Activated CD8-positive, alpha-beta memory T cell treated with anti-CD3 and anti-CD28 coated beads for 36 hours (primary cell): ENCODE results near the gene RNF222. TPM values are rescaled to one million over a fixed set of nuclear protein-coding genes. Genes with fewer than 3 reads are reported as not detected.

Source experiments
- CTCF ChIA-PET: fragments of 350-600 bp; sonication (Branson Sonifier 250); formaldehyde crosslinking; loops from one replicate; lab custom pipeline; 2021; ENCODE audit warnings: antibody characterized with exemption; lab: Charles Lee
- POLR2A ChIA-PET: fragments of 350-600 bp; sonication (Branson Sonifier 250); formaldehyde crosslinking; loops from one replicate; lab custom pipeline; 2021; ENCODE audit warnings: antibody characterized with exemption; lab: Charles Lee
- total RNA-seq, 2 experiments: library from RNA; stranded (reverse); gene quantifications; one replicate each; pipeline ENCODE4 v1.2.3, GENCODE V29; 2021

Gene RNF222, protein sequence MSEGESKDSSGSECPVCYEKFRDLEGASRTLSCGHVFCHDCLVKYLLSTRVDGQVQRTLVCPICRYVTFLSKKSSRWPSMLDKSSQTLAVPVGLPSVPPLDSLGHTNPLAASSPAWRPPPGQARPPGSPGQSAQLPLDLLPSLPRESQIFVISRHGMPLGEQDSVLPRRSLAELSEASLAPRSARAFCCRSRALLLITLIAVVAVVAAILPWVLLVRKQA
- total RNA-seq: not detected

DNA sequence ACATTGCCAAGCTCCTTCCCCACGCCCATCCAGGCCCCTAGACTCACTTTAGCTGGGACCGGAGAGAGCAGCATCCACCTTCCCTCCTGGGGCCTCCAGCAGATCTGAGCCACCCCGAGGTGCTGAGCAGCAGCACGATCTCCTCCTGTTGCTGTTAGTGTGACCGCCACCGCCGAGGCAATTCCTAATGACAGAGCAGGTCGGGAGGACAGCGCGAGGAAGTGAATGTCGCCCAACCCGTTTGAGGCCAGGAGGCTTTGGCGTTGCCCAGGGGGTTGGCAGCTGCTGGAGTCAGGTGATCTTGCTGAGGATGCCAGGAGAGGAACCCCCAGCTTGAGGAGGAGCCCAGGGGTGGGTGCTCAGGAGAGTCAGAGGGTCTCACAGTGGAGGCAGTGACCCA lies at the start of gene RNF222:
Gene RNF222 (minus strand): TSS at position 192 of the 400 bp plus-strand sequence. CDS start 4,366 bp downstream, outside the sequence.
- CTCF ChIA-PET: interaction anchor here (1.0 to 1.3 kb wide), 2 partner anchors 10 to 388 kb away, joined by 3 read pairs; no protein-coding TSS in a partner anchor
- POLR2A ChIA-PET: no interaction called here

DNA sequence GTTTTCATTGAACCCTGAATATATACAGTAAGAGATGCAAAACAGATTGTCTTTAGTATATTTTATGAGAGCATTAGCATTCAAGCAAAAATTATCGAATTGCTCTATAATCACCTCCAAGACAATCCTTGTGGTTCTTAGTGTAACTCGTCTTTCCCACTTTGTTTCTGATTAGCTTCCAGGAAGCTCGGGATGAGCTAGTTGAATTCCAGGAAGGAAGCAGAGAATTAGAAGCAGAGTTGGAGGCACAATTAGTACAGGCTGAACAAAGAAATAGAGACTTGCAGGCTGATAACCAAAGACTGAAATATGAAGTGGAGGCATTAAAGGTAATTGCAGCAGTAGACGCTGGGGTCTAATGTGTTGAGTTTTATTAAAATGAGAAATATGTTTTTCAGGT lies 47.9 kb upstream of the RNF222 start:
- POLR2A ChIA-PET: no interaction called here
- CTCF ChIA-PET: no interaction called here

DNA sequence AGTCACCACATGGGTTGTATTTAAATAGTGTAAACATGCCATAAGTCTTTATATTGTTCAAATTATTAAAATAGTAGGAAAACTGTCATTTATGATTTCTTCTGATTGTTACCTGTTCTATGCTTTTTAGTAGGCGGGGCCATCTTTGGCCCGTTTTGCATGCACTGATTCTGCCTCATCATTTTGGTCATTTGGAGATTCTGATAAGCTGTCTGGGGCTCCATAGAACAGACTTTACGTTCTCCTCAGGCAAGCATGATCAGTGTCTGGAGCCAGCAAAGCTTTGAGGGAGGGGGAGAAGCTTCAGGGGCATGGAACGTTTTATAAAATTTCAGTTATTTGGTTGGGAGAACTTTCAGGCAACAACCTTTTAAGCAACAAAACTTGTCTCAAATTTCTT lies 46.9 kb upstream of the RNF222 start:
- POLR2A ChIA-PET: no interaction called here
- CTCF ChIA-PET: no interaction called here

DNA sequence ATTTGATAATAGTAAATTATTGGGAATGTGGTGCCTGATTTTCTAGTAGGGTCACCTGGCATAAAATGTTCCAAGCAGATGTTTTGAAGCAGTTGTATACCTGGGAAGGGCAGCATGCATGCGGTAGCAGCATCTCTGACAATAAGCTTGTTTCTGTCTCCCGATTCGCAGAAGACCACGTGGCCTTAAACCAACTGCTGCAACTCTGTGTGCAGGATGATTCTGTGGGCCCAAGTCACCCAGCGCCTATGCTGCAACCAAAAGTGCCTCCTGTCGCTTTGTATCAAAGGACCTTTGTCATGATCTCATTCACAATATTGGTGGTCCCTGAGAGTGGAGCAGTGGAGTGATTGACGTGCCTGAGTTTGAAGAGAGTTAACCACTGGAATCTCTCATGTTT lies 46.1 kb upstream of the RNF222 start:
- ChIA-PET POLR2A (no interaction called here), CTCF (no interaction called here)

DNA sequence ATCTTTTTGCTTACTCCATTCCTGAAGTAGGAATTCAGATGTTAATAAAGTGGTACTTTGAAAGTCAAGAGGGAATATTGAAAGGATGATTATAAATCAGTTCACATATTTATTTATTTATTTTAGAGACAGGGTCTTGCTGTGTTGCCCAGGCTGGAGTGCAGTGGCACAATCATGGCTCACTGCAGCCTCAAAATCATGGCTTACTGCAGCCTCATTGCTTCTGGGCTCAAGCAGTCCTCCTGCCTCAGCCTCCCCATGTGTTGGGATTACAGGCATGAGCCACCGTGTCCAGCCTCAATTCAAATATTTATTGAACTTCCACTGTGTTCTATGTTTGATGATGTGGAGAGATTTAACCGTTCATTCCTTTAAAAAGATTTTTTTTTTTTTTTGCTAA lies 44.7 kb upstream of the RNF222 start:
- POLR2A ChIA-PET: interaction anchor here (0.6 kb wide), 1 partner anchor 10 kb away, joined by 8 read pairs; no protein-coding TSS in a partner anchor
- CTCF ChIA-PET: no interaction called here

DNA sequence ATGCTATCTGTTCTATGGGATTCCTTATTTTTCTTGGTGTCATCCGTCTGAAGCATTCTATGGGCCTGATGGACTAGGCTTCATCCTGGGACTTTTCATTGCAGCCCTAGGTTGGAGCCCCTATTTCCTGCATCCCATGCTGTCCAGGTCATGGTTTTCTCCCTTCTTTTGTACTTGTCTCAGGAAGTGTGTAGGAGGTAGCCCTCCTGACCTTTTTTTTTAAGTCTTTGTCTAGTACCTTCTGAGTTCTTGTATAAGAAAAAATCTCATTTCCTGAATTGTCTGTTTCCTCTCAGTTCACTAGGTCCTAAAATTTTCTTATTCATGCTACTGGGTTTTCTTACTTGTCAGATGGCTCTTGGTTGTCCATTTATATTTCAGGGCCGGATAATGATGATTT lies 44.1 kb upstream of the RNF222 start:
- POLR2A ChIA-PET: interaction anchor here (0.6 kb wide), 1 partner anchor 11 kb away, joined by 8 read pairs; no protein-coding TSS in a partner anchor
- CTCF ChIA-PET: interaction anchor here (0.6 kb wide), 1 partner anchor 298 kb away, joined by 7 read pairs; no protein-coding TSS in a partner anchor

DNA sequence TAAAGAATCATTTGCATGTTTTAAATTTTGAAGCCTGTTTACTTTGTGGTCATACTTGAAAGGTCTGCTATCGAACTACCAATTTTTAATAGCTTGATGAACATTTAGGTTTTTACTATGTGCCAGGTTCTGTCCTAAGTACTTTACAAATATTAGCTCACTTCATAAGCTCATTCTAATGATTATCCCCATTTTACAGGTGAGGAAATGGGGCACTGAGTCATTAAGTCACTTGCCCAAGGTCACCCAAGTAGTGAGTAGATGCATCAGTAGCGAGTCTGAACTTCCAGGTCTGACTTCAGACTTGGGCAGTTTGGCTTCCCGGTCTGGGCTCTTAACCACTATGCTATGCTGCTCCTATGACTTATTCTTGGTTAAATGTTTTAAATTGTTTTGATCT lies 42.1 kb upstream of the RNF222 start:
- CTCF ChIA-PET: interaction anchor here (1.3 kb wide), 1 partner anchor 114 kb away, joined by 3 read pairs; no protein-coding TSS in a partner anchor
- POLR2A ChIA-PET: no interaction called here

DNA sequence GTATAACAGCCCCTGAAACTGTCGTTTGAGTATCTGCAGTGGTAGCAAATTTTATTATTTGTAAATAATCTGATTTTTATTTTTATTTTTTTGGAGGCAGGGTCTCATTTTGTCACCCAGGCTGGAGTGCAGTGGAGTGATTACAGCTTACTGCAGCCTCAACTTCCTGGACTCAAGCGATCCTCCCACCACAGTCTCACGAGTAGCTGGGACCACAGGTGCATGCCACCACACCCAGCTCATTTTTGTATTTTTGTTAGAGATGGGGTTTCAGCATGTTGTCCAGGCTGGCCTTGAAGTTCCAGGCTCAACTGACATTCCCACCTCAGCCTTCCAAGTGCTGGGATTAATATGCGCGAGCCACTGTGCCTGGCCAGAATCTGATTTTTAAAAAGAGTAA lies 40.8 kb upstream of the RNF222 start:
- POLR2A ChIA-PET: no interaction called here

DNA sequence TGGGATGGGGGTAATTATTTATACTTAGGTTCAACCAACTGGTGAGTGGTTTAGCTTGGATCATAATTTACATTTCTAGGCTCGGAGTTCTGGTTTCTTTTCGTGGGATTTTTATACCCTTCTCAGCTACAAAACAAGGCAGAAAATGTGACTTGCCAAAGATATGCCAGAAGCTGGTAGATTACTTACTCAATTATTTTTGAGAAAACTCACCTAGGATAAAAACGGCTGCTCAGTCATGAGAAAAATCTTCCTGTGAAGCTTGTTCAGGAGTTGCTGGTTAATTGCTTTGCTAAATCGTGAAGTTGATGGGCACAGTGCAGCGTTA lies 39.2 kb upstream of the RNF222 start:
- ChIA-PET POLR2A (interaction anchor here (0.7 to 0.9 kb wide), 2 partner anchors 55 to 60 kb away, joined by 3 to 4 read pairs; partner anchors contain the start of gene KRABD2), CTCF (interaction anchor here (0.6 to 1.3 kb wide), 2 partner anchors 55 to 60 kb away, joined by 3 to 4 read pairs; partner anchors contain the start of gene KRABD2)

More for the DNA sequence above, 40.8 kb upstream of the RNF222 start:
- CTCF ChIA-PET: interaction anchor here (1.2 kb wide), 1 partner anchor 55 kb away, joined by 3 read pairs; no protein-coding TSS in a partner anchor

DNA sequence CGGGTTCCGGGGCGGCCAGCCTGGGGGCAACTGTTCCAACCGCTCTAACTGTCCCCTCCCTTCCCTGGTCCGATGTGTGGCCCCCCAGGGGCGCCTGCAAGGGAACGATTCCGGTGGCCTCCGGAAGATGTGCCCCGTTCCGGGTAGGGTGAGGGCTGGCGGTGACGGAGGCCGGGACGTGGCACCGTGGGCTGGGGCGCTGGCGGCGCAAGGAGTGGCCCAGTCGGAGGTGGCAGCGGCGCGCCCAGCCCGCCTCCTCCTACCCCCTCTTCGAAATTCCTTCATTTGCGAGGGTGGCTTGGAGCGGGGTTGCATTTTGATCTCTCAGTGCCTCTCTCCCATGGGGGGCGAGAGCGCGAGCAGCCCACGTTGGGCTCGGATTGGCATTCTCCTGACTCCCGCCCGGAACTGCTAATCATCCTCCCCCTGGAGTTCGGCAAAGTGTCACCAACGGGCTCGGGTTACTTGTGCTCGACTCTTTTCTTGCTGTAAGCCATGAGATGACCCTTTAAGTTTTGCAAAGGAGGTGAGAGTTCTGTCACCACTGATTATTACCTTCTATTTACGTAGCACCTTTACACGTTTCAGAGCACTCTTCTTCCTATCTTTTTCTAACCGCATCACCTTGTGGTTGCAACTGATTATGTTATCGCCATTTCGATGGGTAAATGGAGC lies 38.7 kb upstream of the RNF222 start:
- ChIA-PET CTCF (interaction anchor here (0.6 to 1.3 kb wide), 2 partner anchors 54 to 60 kb away, joined by 3 to 4 read pairs; partner anchors contain the start of gene KRABD2), POLR2A (interaction anchor here (0.7 to 1.2 kb wide), 4 partner anchors 53 to 59 kb away, joined by 3 to 5 read pairs (median 4); partner anchors contain the start of gene KRABD2)

DNA sequence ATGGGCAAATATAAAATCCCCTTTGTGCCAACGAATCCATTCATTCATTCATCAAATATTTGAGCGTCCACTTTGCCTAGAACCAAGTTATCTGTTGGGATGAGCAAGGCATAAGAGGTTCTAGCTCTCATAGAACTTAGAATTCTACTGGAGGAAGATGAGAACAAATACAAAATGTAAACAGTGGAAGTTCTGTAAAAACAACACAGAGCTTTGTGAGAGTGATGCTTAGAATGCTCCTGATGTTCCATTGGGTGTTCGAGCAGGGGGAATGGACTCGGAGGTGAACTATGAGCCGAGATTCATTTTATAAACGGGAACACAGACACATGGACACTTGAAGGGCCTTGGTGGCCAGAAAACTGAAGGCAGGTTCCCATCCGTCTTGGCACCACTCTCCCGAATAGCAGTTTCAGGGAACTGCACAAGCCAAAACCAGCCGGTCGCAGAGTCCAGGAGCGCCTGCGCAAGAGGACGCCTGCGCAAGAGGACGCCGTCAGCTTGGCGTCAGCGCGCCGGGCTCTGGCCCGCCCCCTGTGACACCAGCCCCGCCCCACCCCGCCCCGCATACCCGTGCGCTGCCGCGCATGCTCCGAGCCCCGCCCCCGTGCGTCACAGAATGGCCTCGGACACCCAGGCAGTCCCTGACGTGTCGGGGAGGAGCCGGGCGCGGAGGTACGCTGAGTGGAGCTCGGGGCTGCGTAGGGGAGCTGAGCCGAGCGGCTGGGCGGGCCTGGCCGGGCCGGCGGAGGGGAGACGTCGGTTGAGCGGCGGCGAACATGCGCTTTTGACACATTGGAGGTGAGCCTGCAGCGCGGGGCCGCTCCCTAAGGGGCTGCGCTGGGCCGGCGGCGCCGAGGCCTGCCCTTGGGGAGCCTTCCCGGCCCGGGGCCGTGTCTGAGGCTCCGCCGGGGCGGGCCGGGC lies 37.9 kb upstream of the RNF222 start, which contains the start of gene NDEL1:
Gene NDEL1 (plus strand): TSS at position 640 of the 924 bp plus-strand sequence. CDS start 8,388 bp downstream, outside the sequence.
- ChIA-PET CTCF (no interaction called here), POLR2A (interaction anchor here (0.6 to 1.2 kb wide), 4 partner anchors 18 to 58 kb away, joined by 3 to 5 read pairs (median 4); no protein-coding TSS in a partner anchor)

DNA sequence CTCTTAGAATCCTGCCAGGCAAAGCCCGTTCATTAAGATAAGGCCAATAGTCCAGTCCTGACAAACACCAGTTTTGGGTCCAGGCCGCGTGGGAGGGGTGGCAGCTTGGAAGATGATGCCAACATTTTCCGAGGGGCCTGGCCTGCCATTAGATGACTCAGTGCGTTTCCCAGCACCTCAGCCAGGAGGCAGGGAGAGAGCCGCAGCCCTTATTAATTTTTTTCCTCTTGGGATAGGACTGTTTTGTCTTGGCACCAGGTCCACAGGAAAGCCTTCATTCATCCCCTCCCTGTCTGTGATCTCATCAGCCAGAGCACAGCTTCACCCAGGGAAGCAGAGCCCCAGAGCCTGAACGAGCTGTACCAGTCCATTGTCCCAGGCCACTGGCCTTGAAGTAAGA lies 33.3 kb upstream of the RNF222 start:
- ChIA-PET POLR2A (interaction anchor here (0.6 kb wide), 1 partner anchor 184 kb away, joined by 4 read pairs; no protein-coding TSS in a partner anchor), CTCF (no interaction called here)

DNA sequence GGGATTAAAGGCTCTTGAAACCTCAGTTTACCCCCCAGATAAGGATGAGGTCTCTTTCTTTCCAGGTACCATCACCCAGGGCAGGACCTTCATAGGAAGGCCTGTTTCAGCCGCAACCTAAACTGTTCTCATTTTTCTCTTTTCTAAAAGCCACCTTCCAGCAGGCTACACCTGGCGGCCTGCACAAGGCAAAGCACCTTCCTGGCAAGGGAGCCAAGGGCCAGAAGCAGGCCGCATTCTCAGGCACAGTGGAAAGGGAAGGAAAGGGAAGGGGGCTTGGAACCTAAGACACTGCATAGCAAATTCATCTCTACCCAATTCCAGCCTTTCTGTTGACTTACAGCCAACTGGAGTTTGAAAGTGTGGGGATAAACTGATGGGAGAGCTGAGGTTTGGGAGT lies 29.2 kb upstream of the RNF222 start:
- CTCF ChIA-PET: no interaction called here
- POLR2A ChIA-PET: no interaction called here

DNA sequence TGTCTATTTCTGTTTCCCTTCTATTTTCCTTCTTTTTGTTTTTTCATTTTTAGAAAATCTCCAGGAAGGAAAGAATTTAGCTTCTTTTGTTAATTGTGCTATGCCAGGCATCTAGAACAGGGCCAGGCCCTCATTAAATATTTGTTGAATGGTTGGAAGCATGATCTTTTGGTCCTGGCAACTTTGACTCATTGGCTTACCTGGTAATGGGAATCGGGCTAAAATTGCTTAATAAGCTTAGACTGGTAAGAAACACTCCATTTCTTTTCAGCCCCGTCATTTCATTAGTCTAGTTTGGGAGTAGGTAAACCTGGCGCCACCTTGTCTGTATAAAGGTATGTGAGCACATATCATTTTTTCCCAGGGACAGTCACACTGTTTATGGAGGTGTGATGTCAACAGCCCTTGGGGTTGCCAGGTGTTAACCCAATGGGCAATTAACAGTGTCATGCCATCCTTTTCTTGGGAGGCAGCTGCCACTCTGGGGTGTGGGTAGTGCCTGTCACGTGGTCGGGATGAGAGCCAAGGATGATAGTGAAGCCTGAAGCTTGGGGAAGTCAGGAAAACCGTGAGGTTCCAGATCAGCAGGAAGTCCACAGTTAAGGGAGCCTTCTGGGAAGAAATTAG lies 28.6 kb upstream of the RNF222 start:
- ChIA-PET POLR2A (no interaction called here), CTCF (interaction anchor here (0.6 kb wide), 1 partner anchor 20 kb away, joined by 3 read pairs; no protein-coding TSS in a partner anchor)

DNA sequence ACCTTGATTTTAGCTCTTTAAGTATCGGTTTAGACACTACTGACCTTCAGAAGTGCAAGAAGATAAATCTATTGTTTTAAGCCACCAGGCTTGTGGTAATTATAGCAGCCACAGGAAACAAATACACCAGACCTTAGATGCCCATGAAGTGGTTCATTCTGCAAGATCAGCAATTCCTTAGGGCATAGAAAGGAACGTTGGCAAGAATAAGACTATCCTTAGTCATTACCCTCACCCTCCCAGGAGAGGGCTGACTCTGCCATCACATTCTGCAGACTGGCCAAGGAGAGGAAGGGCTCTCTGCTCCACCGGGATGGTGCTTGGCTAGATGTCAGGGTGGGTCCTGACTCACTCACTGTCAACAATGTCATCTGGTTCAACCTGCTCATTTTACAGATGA lies 23.9 kb upstream of the RNF222 start:
- POLR2A ChIA-PET: no interaction called here
- CTCF ChIA-PET: interaction anchor here (1.0 kb wide), 1 partner anchor 11 kb away, joined by 4 read pairs; no protein-coding TSS in a partner anchor

DNA sequence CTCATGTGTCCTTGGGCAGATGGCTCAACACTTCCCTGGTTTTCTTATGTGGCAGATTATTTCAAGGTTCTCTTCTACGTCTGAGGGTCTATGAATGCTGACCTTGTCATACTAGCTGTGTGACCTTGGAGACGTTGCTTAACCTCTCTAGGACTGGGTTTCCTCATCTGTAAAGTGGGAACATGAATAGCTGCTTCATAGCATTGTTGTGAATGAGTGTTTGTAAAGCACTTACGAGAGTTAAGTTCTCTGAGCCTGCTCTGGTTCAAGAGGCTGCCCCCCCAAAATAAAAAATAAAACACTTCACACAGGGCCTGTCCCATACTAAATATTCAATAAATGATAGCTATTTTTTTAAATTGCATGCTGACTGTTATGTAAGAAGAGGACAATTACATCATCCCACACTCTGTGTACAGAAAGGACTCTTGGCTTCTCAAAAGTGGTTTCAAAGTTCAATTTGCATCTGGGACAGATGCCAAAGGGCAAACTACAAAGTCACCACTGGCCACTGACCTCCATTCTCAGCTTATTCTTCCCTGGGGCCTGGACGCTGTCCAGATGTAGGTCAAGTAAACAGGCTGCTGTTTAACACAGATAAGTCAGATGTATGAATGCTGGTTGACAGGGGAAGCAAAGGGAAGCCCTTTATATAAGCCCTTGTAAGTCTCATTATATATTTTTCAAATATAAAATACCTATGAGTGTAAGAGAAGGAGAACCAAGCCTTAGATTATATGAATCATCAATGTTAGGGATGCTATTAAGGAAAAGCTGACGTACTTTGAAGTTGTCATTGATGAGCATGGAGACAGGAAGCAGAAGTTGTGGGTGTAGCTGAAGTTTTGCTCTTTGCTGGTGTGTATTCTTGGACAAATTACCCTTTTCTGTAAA lies 22.7 kb upstream of the RNF222 start:
- CTCF ChIA-PET: interaction anchor here (1.0 kb wide), 1 partner anchor 10 kb away, joined by 4 read pairs; no protein-coding TSS in a partner anchor

DNA sequence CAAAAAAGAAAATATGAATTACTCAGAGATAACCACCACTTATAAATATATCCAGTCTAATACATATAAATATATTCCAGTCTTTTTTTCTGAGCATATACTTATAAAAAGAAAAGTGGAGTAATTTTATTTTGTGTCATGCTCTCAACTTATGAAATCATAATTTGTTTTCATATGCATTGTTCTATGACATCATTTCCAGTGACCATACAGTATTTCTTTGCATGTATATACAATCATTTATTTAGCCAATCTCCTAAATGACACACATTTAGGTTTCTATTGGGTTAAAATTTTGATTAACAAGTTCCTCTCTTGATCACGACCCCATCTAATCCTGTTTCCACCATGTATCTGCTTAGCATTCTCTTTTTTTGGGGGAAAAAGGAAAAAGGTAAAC lies 21.7 kb upstream of the RNF222 start:
- CTCF ChIA-PET: no interaction called here
- POLR2A ChIA-PET: no interaction called here

More for the DNA sequence above, 22.7 kb upstream of the RNF222 start:
- POLR2A ChIA-PET: no interaction called here
